Neural cell (in vitro differentiated cells): Measurements from ENCODE around the gene EXOC4. TPM values are rescaled to one million over a fixed set of nuclear protein-coding genes. Genes with fewer than 3 reads are reported as not detected.

Experiments
- H2AFZ ChIP-seq: fragments of 200-600, 300-800 bp; sonication (generic), shearing (Covaris generic); 2 replicates; pipeline ENCODE4 v1.6.0; 2014; ENCODE audit warnings: low read depth, mild to moderate bottlenecking, antibody characterized with exemption, low read length, moderate library complexity
- H3F3A ChIP-seq: fragments of 200-600 bp; shearing (Covaris generic); 2 replicates; pipeline ENCODE4 v1.6.1; 2016; ENCODE audit warnings: mild to moderate bottlenecking, moderate library complexity, mixed read lengths, antibody characterized with exemption, low read length; ENCODE audit not compliant: insufficient read depth, poor library complexity, severe bottlenecking
- H3K27ac ChIP-seq: fragments of 200-600, 300-800 bp; sonication (generic), shearing (Covaris generic); 2 replicates; pipeline ENCODE4 v1.5.1; 2014; ENCODE audit warnings: mild to moderate bottlenecking, low read length, moderate library complexity
- H3K27me3 ChIP-seq: fragments of 300-800, 200-600 bp; sonication (generic), shearing (Covaris generic); 2 replicates; pipeline ENCODE4 v1.6.0; 2014; ENCODE audit warnings: mild to moderate bottlenecking, low read depth, low read length, moderate library complexity; ENCODE audit not compliant: insufficient read depth
- H3K36me3 ChIP-seq: fragments of 300-800, 200-600 bp; sonication (generic), shearing (Covaris generic); 2 replicates; pipeline ENCODE4 v1.5.1; 2014; ENCODE audit warnings: mild to moderate bottlenecking, antibody characterized with exemption, low read length, moderate library complexity; ENCODE audit not compliant: insufficient read depth
- H3K4me2 ChIP-seq: fragments of 300-800, 200-600 bp; sonication (generic), shearing (Covaris generic); 2 replicates; pipeline ENCODE4 v1.6.0; 2014; ENCODE audit warnings: mild to moderate bottlenecking, low read length
- H3K4me3 ChIP-seq: fragments of 300-800, 200-600 bp; sonication (generic), shearing (Covaris generic); 2 replicates; pipeline ENCODE4 v1.5.1; 2014; ENCODE audit warnings: mild to moderate bottlenecking, low read length, moderate library complexity
- H3K79me2 ChIP-seq: fragments of 200-600 bp; shearing (Covaris generic); replicated peaks from 2 replicates; pipeline ENCODE4 v1.6.0; 2014; ENCODE audit warnings: mild to moderate bottlenecking, low read length, moderate library complexity; ENCODE audit not compliant: insufficient read depth
- H3K9ac ChIP-seq: fragments of 300-800, 200-600 bp; sonication (generic), shearing (Covaris generic); 2 replicates; pipeline ENCODE4 v1.6.1; 2016; ENCODE audit warnings: mild to moderate bottlenecking, low read length, mixed read lengths
- H3K9me2 ChIP-seq: fragments of 200-600 bp; shearing (Covaris generic); 2 replicates; pipeline ENCODE4 v1.6.1; 2016; ENCODE audit warnings: mild to moderate bottlenecking, low read length, mixed read lengths; ENCODE audit not compliant: insufficient read depth
- H3K9me3 ChIP-seq: fragments of 200-600, 300-800 bp; sonication (generic), shearing (Covaris generic); 2 replicates; pipeline ENCODE4 v1.6.1; 2016; ENCODE audit warnings: mild to moderate bottlenecking, mixed run types, low read length, moderate library complexity, mixed read lengths
- H4K20me1 ChIP-seq: fragments of 200-600 bp; shearing (Covaris generic); 2 replicates; pipeline ENCODE4 v1.6.1; 2016; ENCODE audit warnings: mild to moderate bottlenecking, mixed run types; ENCODE audit not compliant: insufficient read depth
- EP300 ChIP-seq: fragments of 450-650 bp; conservative IDR thresholded peaks from 2 replicates; pipeline ENCODE4 v1.6.1; 2014; ENCODE audit warnings: antibody characterized with exemption, mild to moderate bottlenecking, moderate library complexity; ENCODE audit not compliant: poor library complexity, severe bottlenecking
- EZH2 ChIP-seq: fragments of 200-600, 300-800 bp; shearing (Covaris generic), sonication (generic); IDR thresholded peaks from 2 replicates; pipeline ENCODE4 v1.6.1; 2014; ENCODE audit warnings: antibody characterized with exemption, low read length, borderline replicate concordance, mild to moderate bottlenecking; ENCODE audit not compliant: insufficient read depth, poor library complexity, severe bottlenecking
- MXI1 ChIP-seq: fragments of 450-650 bp; conservative IDR thresholded peaks from 2 replicates; pipeline ENCODE4 v1.6.1; 2014; ENCODE audit warnings: antibody characterized with exemption, mild to moderate bottlenecking; ENCODE audit not compliant: poor library complexity, severe bottlenecking
- POLR2AphosphoS5 ChIP-seq: IDR thresholded peaks from 2 replicates; pipeline ENCODE4 v1.6.1; 2012
- RAD21 ChIP-seq: fragments of 450-650 bp; conservative IDR thresholded peaks from 2 replicates; pipeline ENCODE4 v1.6.1; 2014; ENCODE audit warnings: antibody characterized with exemption, mild to moderate bottlenecking, moderate library complexity
- REST ChIP-seq: IDR thresholded peaks from 2 replicates; pipeline ENCODE4 v1.6.1; 2012; ENCODE audit warnings: borderline replicate concordance
- SMC3 ChIP-seq: fragments of 450-650 bp; conservative IDR thresholded peaks from 2 replicates; pipeline ENCODE4 v1.6.1; 2014; ENCODE audit warnings: antibody characterized with exemption, mild to moderate bottlenecking, moderate library complexity; ENCODE audit not compliant: poor library complexity
- TAF1 ChIP-seq: IDR thresholded peaks from 2 replicates; pipeline ENCODE4 v1.6.1; 2012; ENCODE audit warnings: low read depth
- polyA plus RNA-seq: library from polyadenylated mRNA; depleted of rRNA; stranded (reverse); fragments of >200 nt; gene quantifications from 2 replicates; pipeline ENCODE4 v1.2.3, GENCODE V29; 2014
- TF ChIP-seq, protein P1 (sequence below): fragments of 450-650 bp; IDR thresholded peaks from 2 replicates; pipeline ENCODE4 v1.5.1; 2014; ENCODE audit warnings: antibody characterized with exemption, mild to moderate bottlenecking, moderate library complexity; ENCODE audit not compliant: poor library complexity, severe bottlenecking

EXOC4 gene
- polyA plus RNA-seq, 1 donor from 2014 or later: 36.5 TPM

DNA sequence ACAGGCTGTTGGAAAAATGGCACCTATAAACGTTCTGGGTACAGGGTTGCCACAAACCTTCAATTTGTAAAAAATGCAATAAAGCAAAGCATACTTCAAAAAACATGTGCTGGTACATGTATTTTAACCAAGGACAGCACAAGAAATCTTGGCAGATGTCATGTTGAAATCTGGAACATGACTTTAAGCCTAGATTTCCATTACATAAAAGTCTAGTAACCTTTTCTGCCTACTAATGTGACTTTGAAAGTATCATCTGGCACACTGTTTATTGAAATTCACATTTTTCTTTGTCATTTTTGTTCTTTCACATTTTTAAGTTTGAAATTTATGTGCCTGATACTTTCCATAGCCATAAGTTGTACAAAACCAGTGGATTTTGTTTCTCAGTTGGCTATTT is 296.8 kb downstream of the EXOC4 start:
- TF ChIP-seq POLR2AphosphoS5 (no peak), MXI1 (no peak), EZH2 (no peak), EP300 (no peak)
- no peaks in the 10 kb centered on the region for H3K9me3 ChIP-seq
- no peaks in the 10 kb centered on the region for H3K79me2 ChIP-seq
- no peak overlapping the region for H3K4me2 ChIP-seq
- H3F3A ChIP-seq: no peaks in the 10 kb centered on the region
- H2AFZ ChIP-seq: no peak overlapping the region
- H3K9me2 ChIP-seq: no peaks in the 10 kb centered on the region
- H4K20me1 ChIP-seq: no peaks in the 10 kb centered on the region
- H3K4me3 ChIP-seq: no peak overlapping the region
- no peak overlapping the region for H3K9ac ChIP-seq
- H3K27me3 ChIP-seq: no peaks in the 10 kb centered on the region
- H3K27ac ChIP-seq: no peak overlapping the region
- no peaks in the 10 kb centered on the region for H3K36me3 ChIP-seq

DNA sequence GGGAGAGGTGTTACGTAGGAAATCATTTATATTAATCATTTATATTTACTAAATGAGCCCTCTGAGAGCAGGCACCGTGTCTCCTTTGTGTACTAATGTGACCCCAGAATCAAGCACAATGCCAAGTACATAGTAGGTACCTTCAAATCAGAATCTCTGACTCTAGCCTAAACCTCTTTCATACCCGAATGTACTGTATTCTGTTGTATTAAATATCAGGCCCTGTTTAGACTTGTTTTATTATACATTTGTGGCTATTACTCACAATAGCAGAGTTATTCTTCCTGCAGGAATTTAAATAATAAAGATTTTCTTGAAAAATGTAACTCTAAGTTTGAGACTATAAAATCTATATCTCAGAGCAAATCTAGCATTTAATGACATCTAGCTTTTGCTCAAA is 297.3 kb downstream of the EXOC4 start:
- no peaks in the 10 kb centered on the region for H3K9me2 ChIP-seq
- H3K9ac ChIP-seq: no peak overlapping the region
- no peaks in the 10 kb centered on the region for H3K27me3 ChIP-seq
- TF ChIP-seq, protein P1, sequence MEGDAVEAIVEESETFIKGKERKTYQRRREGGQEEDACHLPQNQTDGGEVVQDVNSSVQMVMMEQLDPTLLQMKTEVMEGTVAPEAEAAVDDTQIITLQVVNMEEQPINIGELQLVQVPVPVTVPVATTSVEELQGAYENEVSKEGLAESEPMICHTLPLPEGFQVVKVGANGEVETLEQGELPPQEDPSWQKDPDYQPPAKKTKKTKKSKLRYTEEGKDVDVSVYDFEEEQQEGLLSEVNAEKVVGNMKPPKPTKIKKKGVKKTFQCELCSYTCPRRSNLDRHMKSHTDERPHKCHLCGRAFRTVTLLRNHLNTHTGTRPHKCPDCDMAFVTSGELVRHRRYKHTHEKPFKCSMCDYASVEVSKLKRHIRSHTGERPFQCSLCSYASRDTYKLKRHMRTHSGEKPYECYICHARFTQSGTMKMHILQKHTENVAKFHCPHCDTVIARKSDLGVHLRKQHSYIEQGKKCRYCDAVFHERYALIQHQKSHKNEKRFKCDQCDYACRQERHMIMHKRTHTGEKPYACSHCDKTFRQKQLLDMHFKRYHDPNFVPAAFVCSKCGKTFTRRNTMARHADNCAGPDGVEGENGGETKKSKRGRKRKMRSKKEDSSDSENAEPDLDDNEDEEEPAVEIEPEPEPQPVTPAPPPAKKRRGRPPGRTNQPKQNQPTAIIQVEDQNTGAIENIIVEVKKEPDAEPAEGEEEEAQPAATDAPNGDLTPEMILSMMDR: no peak
- TF ChIP-seq REST (no peak), EP300 (no peak), TAF1 (no peak)
- H3K9me3 ChIP-seq: no peaks in the 10 kb centered on the region
- no peak overlapping the region for H3K4me3 ChIP-seq
- no peaks in the 10 kb centered on the region for H4K20me1 ChIP-seq
- H3K79me2 ChIP-seq: no peaks in the 10 kb centered on the region
- no peak overlapping the region for H3K4me2 ChIP-seq
- H2AFZ ChIP-seq: no peak overlapping the region
- no peaks in the 10 kb centered on the region for H3K36me3 ChIP-seq
- no peak overlapping the region for H3K27ac ChIP-seq
- H3F3A ChIP-seq: no peaks in the 10 kb centered on the region

GRCh38 chr7:133550811-133551210 is 297.9 kb downstream of the EXOC4 start:
- Histone ChIP-seq H3K9me2 (no peaks in the 10 kb centered on the region), H3K79me2 (no peaks in the 10 kb centered on the region), H3F3A (no peaks in the 10 kb centered on the region), H2AFZ (no peak overlapping the region), H3K4me3 (no peak overlapping the region), H3K27ac (no peak overlapping the region), H3K27me3 (no peaks in the 10 kb centered on the region), H3K9ac (no peak overlapping the region), H3K9me3 (no peaks in the 10 kb centered on the region), H3K4me2 (no peak overlapping the region), H3K36me3 (no peaks in the 10 kb centered on the region), H4K20me1 (no peaks in the 10 kb centered on the region)
- no peak for TF ChIP-seq SMC3
- TF ChIP-seq, protein P1: no peak
- no peak for TF ChIP-seq EP300
- no peak for TF ChIP-seq EZH2
- TF ChIP-seq MXI1: no peak
- TF ChIP-seq TAF1: no peak
- no peak for TF ChIP-seq REST
- TF ChIP-seq RAD21: no peak
- no peak for TF ChIP-seq POLR2AphosphoS5
